ENCODE data around the gene KCNH1.

The KCNH1 gene

DNA sequence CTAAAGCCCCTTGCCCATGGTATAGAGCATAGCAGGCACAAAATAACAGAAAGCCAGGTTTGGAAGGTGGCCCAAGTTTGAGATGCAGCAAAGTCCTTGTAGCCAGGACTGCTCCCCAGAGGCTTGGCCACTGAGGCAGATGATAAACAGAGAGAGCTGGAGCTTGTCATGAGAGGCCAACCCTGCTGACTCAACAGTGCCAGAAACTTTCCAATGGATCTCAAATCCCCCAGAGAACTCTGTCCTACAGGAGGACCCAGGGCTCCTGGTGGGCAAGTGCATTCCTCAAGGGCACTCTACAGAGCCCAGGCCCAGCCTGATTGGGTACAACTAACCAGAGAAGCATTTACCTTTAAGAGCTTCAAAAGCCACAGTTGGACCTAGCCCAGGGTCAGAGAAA lies 280.7 kb downstream of the KCNH1 start:
- DNase-seq = no peak

DNA sequence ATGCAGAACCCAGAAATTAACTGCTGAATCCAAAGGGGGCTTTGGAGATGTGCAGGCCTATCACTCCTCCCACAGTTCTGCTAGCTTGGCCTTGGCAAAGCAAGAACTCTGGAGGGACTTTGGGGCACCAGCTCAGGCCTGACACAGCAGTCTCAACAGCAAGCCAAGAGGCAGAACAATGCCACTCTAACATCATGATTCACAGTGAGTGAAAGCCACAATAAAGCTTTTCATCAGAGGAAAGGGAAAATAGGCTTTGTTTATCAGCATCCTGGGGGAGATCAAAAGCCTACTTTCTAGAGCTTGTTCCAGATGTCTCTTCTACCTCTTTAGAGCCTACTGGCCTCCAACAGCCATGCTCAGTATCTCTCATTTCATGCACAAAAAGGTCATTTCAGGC lies 283.4 kb downstream of the KCNH1 start:
- DNase-seq = no peak

DNA sequence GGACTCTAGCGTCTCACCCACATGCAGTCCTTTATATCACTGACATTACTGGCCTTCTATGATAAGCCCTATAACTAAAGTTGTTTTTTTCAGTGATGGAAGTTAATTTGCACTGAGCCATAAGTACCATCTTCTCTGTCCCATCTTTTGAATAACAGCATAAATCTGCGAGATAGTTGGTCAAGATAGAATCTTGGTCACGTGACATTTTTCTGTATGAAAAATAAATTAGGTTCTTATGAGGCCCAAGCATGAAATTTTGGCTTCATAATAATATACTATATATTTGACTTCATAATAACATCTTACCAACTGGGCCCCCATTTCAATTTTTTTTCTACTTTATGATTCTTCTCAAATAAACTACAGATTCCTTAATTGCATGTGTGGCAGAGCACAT lies 285.5 kb downstream of the KCNH1 start:
- DNase-seq = no peak

DNA sequence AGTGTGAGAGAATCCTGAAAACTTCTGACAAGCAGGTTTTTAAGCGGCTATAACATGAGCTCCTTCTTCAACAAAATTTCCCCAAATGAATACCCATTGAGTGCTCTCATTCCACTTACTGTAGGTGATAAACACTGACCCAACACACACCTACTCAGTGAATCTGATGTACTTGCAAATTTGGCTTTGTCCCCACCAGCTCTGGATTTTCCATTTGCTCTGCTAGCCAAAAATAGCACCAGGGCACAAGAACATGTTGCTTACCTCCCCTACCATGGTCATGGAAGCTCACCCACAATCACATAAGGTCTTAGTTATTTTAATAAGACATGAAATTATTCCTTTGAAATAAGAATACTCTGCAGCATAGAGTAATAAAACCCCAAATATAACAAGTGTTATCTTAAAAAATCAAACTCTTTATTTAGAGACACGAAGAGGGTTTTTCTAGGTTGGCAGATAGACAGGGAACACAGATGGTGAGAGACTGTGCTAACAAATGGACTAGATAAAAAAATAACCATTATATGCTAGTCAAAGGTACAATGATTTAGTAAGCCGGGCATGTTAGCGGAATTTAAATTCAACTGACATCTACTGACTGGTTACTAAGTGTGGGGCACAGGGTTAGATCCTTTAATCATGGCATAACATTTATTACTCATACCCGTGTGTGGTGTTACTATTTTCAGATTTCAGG lies 291.9 kb downstream of the KCNH1 start:
- no peak for DNase-seq

DNA sequence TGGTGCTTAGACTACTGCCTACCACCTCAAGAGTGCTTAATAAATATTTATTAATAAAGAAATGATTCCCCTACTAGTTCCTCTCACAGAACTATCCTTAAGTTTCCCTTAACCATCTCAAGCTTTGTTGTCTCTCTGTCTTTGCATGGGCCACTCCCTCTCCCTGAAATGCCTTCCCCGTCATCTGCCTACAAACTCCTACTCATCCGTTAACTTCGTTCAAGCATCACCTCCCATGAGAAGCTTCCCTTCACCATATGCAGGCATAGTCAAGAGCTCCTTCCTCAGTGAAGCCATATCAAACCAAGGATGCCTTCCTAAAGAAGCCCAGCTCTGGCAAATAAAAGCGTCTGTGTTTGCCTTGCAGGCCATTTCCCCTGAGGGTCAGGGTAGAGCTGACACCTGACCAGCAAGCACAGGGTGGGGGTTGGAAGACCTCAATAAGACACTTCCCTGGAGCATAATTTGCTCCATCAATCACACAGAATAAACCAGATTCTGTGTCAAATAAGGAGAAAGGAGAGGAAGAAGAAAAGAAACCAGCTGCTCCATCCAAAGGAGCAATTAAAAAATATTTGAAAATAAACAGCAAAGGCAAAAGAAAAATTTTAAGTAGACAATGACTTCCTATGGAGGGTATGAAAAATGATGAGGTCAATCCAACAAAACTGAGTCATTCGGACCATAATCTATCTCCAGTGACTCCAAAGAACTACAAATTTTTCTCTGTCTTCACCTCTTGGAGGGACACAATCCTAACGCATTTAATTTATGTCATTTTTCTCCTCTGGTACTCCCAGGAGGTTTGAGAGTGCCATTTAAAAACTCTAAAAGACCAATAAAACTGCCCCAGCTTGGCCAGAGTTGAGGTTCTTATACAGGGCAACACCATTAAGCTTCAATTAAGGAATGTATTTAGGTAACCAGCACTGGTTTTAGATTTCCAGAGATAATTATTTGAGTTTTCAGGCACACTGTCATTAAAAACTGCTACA lies 303.6 kb downstream of the KCNH1 start:
- no peak for DNase-seq

DNA sequence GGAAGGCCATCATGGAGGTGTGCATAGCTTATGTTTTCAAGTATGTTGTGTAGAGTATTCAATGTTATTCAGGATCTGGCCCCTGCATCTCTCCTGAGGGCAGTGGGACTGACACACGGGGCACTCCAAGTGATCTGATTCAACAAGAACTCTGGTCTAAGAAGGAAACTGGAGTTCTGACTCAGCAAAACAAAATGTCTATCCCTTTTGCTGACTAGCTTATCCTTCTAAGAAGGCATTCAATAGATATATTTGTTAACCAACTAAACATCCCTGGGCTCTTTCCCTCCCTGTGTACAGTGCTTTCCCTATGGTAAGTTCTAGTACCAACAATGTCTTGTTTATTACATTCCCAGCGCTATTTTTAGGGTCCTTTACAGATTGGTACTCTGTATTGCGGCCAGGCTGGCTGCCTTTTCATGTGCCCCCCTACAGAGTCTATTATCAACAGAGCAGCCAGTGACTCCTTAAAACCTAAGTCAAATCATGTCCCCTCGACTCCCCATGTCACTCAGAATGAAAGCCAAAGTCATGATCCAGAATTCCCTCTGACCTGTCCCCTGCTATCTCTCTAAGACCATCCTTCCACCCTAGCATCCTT lies 304.9 kb downstream of the KCNH1 start:
- no peak for DNase-seq

DNA sequence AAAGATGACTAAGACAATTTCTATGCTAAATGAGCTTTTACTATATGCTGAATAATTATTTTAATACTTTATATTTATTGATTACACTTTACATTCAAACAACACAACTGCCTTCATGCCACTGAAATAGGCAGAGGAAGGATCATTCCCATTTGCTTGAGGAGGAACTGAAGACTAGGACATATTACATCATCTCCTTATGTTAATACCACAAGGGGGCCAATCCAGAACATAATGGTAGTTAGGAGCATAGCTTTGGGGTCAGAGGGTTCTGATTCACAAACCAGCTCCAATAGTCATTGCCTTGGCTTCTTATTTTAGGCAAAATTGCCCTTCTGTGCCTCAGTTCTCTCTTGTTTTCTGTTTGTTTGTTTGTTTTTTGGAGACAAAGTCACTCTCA lies 306.5 kb downstream of the KCNH1 start:
- no peak for DNase-seq

DNA sequence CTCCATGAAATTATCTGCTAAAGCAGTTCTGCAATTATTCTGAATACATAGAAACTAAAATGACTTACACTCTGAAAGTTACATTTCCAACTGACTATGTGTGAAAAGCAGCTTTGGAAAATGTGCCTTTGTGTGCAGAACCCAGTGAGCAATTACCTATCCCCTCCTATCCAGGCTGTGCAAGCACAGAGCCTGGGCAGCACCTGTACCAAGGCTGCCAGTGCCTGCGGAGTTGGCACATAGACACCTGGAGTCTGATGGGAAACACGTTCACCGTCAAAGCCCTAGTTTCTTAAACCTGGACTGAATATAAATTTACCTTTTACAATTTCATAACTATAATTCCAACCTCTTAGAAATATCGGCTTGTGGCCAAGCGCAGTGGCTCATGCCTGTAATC lies 307.3 kb downstream of the KCNH1 start:
- no peak for DNase-seq

DNA sequence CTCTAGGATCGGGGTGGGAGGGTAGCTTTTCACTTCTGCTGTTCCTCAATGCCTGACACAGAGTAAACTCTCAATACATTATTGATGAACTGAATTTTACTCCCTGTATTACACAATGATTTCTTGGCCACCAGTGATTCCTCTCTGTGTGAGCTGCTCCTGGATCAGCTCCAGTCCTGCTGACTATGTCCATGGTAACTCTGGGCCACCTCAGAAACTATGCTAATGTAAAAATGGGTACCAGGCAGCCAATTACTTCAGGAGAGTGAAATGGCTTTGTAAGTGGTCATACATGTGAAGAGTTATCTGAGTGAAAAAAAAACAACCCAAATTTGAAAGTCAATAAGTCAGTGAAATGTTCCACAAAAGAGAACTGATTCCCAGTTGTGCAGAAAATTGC lies 311.0 kb downstream of the KCNH1 start:
- DNase-seq = no peak

DNA sequence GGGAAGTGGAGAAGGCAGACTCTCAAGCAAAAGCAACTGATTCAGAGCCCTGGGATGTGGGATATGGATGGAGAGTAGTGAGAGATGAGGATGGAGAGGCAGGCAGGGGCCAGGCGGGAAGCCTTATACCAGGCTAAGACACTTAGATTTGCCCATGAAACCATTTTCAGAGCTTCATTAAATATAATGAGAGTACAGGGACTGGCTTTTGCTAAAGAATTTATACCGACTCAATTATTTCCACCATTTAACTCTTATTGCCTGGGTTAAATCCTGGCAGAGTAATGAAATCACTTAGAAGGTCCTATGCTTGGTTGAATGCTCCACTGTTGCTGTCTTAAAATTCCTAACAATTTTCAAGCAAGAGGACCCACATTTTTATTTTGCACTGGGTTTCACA lies 311.7 kb downstream of the KCNH1 start:
- no peak for DNase-seq

DNA sequence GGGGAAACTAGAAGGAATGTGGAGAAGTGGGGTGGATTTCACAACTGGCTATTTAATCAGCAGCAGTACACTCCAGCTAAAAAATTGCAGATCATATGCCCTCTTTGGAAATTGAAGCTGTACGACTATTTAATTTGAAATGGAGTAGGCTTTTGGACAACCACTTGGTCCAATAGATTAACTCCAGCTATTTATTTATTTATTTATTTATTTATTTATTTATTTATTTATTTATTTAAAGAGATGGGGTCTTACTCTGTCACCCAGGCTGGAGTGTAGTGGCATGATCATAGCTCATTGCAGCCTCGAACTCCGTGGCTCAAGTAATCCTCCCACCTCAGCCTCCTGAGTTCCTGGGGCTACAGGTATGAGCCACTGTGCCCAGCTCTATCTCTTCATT lies 312.3 kb downstream of the KCNH1 start:
- DNase-seq = no peak

DNA sequence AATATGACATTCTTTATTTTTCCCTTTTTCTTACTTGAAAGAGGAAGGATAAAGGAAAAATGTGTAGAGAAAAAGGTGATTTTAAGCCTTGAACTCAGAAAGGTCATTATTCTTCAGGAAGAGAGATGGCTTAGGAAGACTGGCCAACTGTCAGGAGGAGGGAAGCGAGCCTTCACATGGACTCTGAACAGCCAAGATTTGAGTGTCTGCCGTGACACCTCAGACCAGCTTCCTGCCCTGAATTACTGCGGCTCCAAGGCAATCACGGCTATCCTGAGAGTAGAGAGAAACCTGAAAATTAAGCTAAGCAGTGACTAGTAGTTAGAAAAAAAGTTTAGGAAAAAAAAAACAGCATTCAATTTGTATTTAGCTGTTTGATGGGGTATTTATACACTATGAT lies 314.7 kb downstream of the KCNH1 start:
- DNase-seq = no peak

DNA sequence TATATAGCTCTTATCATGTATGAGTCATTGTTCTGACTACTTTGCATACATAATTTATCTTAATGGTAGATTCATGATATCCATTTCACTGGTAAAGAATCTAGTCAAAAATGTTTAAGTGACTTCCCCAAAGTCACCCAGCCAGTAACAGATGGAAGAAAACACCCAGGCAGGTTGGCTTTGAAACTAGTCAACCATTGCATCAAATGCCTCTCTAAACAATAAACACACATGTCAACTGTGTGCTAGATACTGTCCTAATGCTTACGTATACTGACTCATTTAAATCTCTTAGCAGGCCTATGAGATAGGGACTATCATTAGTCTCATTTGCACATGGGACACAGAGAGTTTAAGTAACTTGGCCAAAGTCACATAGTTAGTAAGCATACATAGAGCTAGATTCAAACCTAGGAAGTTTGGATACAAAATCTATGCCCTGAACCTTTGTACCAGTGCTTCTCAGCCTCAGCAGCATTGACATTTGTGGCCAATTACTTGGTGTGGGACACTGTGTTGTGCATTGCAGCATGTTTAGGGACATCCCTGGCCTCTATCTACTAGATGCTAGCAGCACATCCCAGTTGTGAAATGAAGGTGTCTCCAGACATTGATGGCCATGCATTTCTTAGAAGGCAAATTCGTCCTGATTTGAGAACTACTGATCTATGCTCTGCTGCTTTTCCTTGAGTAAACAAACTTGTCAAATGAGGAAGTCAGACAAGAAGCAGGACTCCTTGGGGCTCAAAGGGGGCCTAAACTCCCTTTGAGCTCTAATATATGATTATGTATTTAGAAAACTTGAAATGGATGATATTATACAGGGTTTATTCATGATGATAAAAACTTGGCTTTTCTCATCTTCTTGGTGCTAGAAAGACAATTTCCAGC lies 316.3 kb downstream of the KCNH1 start:
- DNase-seq = no peak

DNA sequence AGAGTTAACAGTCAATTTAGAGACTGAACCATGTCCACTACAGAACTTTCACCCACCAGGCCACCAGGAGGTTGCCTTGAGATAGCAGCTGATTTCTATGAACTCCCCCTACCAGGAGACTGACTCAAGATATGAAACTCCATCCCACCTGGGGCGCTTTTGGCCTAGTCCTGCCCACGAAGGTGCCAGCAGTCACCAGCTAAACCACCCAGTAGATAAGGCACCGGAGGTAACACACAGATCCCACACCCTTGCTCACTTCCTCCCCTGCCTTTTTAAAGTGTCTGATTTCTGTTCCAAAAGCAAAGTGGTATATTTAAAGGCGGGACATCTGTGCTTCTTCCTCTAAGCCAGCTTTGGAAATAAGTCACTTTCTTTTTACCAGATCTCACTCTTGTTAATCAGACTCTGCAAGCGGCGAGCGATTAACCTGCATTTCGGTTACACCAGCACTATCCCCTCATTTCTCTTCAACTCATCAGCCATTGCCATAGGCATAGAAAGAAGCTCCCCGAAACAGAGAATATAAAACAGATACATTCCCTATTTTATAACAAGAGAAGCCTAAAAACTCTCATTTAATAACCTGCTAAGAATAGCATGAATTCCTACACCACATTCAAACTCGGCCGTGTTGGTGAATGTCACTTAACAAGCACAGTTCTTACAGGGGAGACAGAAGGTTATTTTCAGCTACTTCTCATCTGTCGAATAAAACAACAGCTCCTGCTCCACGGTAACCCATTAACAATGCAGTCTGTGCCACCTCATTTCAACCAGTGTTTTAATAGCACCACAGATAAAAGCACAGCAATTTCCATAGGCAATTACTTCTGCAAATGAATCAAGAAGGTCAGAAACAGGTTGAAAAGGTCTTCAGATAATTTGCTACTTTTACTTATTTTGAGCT lies 318.1 kb downstream of the KCNH1 start:
- no peak for DNase-seq

DNA sequence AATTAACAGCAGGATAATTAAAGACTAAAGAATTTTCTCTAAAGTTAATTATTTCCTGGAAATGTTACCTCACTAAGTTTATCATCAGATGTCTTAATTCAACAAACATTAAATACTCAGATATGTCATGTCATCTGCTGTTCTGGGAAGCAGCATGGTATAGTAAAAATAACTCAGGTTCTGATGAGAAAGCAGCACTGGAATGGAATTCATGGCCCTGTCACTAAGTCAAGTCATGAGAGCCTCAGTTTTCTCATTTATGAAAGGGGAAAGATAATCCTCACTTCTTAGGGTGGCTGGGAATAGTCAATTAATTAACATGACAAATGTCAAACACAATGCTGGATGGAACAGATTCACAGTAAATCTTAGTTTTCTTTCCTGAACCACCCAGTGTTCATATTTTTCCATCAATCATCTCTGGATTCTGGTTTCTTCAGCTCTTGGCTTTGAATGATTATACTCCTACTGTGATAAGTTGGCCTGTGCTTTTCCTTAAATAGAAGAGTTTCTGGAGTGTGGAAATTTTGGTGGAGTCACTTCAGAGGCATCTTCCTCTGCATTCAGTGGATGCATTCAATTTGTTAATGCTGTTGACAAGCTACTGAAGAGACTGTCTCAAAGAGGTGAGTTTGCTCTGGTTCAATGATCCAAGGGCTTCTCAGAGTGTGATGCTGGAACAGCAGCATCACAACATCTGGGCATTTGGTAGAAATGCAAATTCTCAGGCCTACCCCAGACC lies 319.4 kb downstream of the KCNH1 start:
- DNase-seq = no peak

DNA sequence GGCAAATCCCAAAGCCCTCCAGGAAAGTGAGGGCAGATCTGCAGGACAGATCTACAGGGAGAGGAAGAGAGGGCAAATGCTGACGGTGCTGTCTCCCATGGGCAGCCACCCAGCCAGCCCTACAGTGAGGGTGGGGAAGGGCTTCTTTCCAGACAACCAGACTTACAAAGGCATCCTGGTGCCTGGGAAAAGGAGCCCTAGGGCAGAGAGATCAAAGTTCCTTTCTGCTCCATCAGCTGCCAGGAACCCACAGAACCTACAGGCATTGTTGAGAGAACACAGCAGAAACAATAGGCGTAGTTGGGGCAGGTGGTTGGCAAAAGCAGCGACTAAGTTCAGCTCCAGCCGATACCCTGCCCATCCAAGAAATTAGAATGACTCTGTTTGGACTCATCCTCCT lies 332.4 kb downstream of the KCNH1 start:
- no peak for DNase-seq

DNA sequence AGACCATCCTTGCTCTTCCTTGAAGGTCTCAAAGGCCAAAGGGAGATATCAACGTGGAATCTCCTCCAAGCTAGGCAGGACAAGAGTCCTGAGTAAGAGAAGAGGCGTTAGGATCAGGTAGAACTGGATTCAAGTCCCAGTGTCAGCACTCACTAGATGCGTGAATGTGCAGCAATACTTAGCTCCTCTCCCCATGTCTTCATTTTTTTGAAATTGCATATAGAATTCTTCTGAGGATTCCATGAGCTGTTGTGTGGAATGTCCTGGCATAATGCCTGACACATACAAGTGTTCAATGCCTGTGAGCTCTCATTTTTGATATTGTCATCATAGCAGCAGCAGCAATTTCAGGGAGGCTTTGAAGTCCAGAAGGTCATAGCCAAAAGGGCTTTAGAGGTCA lies 333.2 kb downstream of the KCNH1 start:
- no peak for DNase-seq

DNA sequence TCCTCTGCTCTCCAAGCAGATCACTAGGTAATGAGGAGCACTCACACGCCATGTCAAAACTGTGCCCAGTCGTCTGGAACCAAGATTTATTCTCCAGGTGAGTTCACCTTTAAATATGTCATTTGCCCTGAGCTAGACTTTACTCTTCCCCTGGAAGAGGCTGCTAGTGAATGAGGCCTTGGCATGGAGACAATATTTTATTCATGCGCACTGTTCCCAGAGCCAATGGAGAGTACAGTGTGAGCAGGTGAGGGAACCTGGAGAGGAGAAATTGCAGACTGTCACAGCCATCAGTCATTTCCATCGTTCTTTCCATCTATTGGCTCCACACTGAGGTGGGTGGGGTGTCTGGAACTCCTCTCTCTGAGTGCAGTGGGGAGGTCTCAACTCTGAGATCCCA lies 333.6 kb downstream of the KCNH1 start:
- no peak for DNase-seq

DNA sequence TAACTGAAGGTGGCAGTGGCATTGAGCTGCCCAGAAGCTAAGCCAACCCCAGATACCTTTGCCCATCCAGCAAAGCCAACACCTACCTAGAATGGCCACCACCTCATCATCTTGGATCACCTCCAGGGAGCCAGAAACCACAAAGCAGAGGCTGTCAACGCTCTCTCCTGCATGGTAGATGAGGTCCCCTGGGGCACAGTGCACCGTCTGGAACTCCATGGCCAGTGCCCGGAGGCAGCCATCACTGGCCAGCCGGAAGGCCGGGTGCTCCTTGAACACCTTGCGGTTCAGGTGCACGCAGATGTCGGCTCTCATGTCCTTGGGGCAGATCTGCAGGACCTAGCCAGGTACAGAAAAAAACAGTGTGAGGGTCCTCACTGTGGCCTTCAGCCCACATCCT lies 336.5 kb downstream of the KCNH1 start:
- no peak for DNase-seq

DNA sequence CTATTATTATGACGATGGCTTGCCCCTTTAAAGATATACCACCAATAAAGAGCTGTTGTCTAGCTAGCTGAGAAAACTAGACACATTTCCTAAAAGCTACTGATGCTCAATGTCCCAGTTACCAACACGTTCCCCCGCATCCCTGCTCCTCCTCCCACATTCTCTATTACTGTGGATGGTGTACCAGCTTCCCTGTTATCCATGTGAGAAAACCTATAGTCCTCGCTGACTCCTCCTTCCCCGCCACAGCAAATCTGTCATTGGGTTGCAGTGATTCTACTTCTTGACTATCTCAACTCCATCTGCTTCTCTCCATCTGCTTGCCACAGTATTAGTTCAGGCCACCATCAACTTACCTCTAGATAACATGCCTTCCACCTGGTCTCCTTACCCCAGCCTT lies 337.5 kb downstream of the KCNH1 start:
- no peak for DNase-seq

DNA sequence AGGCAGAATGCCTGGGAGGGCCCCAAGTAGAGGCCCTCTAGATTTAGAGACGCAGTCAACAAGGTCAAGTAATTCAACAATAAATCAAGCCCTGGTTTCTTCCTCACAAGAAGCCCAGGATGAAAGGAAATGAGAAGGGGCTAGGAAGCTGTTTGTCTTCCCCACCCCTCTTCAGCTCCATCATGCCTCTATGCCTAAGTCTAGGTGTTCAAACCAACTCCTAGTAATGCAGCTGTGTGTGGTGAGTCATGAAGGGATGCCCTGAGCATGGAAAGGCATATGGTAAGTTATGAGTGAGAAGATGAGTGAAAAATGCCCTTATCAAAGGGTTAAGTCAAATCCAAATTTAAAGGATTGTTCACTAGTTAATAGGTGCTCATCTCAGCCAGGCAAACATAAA lies 339.5 kb downstream of the KCNH1 start:
- no peak for DNase-seq

All from activated CD4-positive, alpha-beta T cell treated with anti-CD3 and anti-CD28 coated beads, Interleukin-2, amount 50 U/mL, for 48 hours (primary cell).